HTERT RPE-1 (cell line): Measurements from ENCODE around the gene TSFM.

Source experiments
- in situ Hi-C: fragments of 300-500 bp; cut with MboI; formaldehyde crosslinking; loops from 4 replicates; pipeline ENCODE4 v1.14.3; 2020; ENCODE audit warnings: low sequenced_read_pairs

The TSFM gene

DNA sequence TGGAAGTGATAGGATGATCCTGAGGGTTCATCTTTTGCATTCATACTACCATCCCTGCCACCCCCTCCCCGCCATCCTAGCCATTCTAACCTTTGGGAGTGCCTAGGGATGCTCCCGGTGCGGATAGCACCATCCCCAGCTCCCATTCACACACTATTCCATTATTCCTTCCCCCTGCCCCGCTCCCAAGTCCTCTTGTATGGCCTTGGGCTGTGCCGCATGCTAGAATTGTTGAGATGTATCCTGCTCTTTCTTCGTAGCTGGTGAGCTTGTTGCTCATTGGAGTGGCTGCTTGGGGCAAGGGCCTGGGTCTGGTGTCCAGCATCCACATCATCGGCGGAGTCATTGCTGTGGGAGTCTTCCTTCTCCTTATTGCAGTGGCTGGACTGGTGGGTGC is 37.1 kb upstream of the TSFM start:
- in situ Hi-C loops = no loop called here

DNA sequence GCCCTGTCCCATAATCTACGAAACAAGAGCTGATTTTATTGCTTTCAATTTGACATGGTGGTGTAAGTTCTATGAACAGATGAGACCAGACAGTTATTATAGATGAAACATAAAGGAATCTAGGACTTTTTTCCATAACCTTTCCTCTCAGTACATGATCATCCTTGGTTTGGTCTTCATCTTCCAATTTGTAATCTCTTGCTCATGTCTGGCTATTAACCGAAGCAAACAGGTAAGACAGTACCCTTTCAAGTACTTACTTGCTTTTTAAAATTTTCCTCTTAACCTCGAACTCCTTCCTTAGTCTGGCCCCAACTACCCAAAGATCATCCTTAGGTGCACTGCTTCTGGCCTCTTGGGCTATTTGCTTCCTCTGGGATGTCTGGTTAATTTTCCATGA is 36.6 kb upstream of the TSFM start:
- in situ Hi-C loops = no loop called here

DNA sequence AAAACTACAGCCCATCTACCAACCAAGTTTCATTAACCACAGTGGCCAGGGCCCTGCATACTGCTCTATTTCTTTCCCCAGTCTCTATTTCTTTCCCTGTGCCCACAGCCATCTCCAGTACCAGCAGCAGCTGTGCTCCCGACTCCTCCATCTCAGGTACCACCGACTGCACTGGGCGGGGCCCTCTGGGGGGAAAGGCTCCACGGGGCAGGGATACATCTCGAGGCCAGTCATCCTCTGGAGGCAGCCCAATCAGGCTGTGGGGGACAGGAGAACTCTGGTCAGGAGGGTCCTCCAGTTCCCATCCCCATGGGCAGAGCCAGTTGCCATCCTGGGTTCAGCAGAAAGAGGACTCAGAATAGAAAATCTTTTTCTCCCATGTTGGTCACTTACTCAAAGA is 33.5 kb upstream of the TSFM start:
- in situ Hi-C loops = no loop called here

DNA sequence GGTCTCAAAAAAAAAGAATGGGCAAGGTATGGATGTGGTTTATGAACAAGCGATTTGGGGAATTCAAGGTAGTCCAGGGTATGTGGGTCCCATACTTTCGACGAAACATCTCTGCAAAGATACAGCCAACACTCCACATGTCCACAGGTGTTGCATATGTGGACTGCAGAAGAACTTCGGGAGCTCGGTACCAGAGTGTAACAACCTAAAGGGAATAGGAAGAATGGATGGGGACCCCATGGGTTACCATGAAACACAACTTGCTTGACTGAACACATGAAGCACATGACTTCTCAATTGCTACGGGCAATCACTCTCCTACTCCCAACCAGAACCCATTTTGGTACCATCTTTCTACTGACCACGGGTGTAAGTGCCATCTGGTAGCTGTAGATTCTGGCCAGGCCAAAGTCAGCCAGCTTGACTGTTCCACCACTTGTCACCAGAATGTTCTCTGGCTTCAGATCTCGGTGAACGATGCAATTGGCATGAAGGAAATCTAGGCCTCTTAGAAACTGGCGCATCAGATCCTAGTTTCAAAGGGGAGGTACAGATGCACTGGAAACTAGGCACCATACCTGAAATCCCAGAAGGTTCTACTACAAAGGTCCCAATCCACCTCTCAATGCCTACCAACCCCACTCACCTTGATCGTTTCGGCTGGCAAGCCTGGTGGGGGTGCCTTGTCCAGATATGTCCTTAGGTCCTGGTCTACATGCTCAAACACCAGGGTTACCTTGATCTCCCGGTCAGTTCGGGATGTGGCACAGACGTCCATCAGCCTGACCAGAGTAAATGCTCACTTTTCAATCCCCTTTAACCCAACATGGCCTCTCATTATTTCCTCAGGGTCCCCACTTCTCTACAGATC is 31.8 kb upstream of the TSFM start:
- in situ Hi-C loops = no loop called here

DNA sequence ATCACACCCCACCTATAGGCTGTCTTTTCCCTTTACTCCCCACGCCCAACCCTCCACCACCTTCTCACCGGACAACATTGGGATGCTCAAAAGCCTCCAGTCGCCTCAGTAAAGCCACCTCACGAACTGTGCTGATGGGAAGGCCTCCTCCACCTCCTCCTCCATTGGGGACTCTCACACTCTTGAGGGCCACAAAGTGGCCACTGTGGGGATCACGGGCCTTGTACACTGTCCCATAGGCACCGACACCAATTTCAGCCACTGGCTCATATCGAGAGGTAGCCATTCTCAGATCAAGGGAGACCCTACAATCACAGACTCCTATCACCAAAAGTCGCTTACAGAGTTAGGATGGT is 31.2 kb upstream of the TSFM start:
- in situ Hi-C loops = no loop called here

DNA sequence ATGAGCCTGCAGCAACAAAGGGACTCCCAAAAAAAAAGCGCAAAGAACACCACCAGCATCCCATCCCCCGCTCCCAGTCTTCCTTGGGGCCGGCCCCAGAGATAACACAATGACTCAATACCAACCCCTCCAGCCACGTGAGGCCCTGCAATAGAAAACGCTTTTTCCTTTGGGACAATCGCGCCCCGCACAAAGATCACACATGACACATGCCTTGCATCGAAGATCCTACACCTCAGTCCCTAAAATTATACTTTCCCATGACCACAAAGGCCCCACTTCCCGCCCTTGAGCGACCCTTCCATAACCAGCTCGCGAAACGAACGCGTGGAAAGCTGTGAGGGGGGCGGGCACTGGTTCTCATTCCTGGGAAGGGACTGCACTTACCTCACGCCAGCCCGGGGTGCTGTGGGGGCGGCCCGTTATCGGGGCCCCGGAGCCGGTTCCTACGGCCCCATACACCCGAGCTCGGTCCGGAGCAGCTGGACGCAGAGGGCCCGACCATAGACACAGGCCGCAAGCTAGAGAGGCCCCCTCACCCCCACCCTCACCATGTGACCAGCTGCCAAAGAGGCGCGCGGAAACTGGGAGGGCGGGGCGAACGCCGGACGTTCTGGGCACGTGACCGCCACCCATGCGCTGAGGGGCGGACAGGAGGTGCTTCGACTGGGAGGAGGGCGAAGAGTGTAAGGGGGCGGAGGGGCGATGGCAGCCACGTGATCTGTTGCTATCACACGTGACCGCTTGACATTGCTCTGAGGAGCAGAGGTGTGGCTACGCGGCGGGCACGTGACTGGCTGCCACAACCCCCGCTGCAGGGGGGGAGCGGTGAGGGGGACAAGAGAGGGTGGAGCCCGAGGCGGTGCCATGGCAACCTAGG is 30.6 kb upstream of the TSFM start, which contains the start of gene CDK4:
TSS of gene CDK4 (minus strand) at position 523 of the 880 bp plus-strand sequence. CDS start 593 bp downstream, outside the sequence.
- in situ Hi-C loops = no loop called here

DNA sequence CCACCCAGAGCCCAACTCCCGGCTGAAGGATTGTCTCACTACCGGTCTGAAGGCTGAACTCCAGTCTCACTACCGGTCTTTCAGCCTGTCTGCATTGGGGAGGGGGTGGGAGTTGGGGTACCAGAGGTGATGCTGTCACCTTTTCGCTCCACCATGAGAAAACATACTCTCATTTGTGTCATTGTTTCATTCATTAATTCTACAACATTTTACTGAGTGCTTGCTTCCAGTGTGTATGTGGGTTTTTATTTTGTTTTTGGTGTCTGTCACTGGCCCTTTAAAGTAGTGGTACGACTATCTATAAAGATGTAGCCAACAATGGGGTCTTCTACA is 30.0 kb upstream of the TSFM start:
- in situ Hi-C loops = no loop called here

DNA sequence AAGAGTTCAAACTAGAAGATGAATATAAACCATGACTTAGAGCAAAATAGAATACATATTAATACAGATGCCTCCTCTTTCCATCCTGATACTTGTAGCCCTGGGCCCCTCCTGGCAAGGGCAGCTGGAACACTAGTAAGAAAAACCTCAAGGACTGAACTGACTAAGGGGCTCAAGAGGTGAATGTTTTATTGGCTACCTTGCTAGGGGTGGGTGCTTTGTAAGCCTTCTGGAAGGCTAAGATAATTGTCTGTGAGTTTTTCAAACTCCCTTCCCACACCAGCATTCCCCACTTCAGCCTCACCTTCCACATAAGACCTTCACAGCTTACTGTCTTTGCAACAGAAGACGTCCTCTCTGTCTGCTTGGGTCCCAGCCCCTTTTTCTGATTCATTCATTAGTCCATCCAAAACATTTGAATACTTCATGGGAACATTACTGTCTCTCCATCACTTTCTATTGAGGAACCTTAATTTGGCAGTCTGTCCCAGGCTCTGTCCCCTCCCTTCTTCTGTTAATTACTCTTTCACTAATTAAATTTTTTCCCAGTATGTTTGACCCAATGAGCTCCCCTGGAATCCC is 28.7 kb upstream of the TSFM start:
- in situ Hi-C loops = no loop called here

DNA sequence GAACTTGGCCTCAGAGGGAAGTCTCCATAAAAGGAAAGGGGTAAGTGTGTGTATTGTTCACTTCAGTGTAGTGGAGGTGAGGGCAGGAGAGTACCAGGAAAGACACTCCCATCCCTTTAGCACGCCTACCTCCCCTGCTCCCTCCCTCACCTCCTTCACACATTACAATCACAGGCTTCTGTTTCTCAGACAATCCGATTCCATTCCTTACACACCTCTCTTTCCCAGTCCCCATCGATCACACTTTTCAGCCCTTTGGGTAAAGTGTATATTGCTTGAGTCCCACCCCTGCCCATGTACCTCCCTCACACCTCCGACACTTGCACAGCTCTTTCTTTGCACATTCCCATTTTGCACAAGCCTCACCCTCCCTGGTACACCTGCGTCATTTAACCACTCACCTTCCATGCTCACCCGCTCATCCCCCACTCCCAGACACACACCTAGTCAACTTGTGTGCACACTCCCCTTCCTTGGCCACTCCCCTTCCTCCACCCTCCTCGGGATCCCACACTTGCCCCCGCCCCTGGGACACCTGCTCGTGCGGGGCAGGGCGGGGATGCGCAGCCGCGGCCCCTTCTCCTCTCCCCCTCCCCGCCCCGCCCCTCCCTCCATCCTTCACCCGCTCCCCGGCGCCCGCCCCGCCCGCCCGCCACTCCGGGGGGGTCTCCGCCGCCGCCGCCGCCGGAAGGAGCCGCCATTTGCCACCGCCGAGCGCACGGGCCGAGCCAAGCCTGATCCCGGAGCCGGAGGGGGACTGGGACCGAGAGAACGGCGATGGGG is 28.0 kb upstream of the TSFM start, which contains the start of gene MARCHF9:
TSS of gene MARCHF9 (plus strand) at position 693 of the 783 bp plus-strand sequence. CDS start 426 bp downstream, outside the sequence.
- in situ Hi-C loops = no loop called here

DNA sequence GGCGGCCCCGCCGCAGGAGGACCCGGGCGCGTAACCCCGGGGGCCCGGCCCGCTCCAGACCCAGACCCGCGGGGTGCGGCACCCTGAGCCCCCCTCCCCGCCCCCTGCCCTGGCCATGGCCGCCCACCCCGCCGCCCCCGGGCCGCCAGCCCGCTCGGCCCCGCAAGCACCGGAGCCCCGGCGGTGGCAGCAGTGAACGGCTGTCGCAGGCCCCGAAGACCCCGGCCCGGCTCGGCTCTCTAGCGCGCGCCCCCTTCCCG is 27.5 kb upstream of the TSFM start:
- in situ Hi-C loops = no loop called here

DNA sequence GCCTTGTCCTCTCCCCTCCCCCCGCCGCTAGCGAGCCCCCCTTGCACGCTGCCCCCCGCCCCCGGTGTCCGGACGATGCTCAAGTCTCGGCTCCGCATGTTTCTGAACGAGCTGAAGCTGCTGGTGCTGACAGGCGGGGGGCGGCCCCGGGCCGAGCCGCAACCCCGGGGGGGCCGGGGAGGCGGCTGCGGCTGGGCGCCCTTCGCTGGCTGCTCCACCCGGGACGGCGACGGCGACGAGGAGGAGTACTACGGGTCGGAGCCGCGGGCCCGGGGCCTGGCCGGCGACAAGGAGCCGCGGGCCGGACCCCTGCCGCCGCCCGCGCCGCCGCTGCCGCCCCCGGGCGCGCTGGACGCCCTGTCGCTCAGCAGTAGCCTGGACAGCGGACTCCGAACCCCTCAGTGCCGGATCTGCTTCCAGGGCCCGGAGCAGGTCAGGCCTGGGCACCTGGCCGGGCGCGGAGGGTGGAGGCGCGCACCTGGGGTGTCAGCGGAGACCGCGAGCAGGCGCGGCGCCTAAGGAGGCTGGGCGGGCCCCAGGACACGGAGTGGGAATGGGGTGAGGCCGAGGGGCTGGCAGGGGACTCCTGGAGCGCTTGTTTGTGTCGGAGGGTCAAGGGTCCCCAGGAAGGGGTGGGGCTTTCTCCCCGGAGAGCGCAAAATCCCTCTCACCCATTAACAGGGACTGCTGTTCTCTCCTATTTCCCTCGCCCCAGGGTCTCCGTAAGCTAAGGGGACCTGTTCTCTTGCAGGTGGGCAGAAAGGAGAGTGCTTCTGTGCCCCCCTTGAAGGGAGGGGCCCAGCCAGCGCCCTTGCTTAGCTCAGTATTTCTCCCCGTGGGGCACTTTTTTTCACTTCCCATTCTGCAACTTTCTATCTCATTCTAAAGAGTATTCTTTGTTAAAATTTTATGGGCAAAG is 26.9 kb upstream of the TSFM start:
- in situ Hi-C loops = no loop called here

DNA sequence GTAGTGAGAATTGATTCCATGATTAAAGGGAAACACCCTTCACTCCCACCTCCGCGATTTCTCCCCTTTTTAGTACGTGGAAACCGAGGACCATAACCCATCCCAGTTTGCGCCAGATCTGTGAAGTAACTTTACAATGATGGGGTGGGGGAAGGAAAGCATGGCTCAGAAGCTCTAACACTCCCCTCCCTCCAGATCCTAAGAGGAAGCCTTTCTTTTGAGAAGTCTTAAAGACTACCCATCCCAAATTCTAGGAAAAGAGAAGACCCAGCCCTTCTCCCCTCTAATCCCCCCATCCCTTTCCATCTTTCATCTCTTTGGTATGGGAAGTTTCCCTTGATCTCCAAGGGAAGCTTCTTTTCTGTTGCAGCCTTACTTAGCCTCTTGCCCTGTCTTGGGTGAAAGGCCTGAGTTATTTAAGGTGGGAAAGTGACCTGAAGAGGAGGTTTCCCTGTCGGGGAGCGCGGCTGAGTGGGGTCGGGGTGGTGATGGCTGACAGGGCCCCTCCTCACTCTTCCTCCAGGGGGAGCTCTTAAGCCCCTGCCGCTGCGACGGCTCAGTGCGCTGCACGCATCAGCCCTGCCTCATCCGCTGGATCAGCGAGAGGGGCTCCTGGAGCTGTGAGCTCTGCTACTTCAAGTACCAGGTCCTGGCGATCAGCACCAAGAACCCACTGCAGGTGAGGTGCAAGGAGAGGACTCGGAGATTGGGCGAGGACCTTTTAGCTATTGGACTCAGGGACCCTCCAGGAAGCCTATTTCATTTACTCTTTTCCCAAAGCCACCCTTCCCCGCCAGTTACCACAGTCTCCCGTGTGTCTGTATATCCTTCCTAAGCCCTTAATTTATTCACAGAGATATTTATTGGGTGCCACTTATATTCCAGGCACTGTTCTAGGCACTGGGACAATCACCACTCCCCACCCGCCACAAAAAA is 25.9 kb upstream of the TSFM start:
- in situ Hi-C loops = no loop called here

DNA sequence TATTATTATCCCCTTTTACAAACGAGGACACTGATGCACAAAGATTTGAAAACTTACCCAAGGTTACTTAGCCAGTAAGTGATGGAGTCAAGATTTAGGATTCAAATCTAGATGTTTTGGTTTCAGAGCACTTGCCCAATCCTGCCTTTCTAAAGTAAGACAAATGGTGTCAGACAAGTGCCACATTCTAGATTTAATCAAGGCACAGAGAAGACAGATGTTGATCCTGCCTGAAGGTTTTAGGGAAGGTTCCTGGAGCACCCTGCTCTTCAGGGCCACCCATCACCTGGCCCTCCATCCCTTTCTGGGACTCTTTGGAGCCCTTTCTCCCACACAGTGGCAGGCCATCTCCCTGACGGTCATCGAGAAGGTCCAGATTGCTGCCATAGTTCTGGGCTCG is 24.8 kb upstream of the TSFM start:
- in situ Hi-C loops = no loop called here

DNA sequence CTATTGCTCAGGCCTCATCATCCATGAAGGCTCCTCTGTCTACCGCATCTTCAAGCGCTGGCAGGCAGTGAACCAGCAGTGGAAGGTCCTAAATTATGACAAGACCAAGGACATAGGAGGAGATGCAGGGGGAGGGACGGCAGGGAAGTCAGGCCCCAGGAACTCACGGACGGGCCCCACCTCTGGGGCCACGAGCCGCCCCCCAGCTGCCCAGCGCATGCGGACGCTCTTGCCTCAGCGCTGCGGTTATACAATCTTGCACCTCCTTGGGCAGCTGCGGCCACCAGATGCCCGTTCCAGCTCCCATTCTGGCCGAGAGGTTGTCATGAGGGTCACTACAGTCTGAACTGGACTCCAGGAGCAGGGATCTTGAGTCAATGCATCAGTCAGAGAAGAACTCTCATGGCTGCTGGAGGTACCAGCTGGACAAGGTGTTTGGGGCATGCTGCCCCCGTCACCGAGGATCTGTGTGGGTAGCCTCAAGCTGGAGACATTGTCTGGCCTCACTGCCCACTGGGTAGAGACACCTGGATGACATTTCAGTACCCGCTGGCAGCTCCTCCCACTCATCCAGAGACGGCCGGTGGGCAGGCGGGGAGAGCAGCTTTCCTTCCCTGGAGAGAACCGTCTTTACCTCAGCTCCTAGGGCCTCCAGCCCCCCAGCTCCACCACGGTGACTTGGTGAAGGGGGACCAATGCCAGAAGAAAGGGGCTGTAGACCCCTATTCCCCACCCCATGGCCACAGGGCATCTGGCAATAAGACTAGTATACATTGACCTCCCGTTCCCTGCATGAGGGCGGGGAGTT is 23.8 kb upstream of the TSFM start:
- in situ Hi-C loops = no loop called here

DNA sequence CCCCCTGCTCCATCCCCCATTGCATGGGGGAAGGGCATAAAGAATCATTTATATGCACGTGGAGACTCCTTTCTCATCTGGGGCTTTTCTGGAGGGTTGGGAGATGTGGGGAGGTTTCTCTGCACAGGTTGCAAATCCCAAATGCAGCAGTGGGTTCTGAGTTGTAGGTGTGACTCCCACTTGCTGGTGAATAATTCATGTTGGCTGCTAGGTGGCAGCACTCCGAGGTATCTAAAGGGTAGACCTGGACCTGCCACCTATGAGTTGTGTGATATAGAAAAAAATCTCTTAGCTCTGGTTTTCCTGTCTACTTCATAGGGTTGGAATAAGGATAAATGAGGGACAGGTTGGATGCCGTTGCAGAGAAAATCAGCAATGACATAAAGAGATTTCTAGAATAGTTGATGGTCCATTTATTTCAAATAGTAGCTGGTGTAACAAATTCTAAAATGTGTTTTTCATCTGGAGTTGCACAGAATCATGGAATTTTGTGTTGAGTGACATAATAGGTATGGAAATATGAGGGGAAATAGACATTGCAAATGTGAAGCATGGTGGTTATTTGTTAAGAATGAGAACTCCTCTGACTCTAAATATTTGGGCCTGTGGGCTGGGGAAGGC is 23.1 kb upstream of the TSFM start:
- in situ Hi-C loops = no loop called here

DNA sequence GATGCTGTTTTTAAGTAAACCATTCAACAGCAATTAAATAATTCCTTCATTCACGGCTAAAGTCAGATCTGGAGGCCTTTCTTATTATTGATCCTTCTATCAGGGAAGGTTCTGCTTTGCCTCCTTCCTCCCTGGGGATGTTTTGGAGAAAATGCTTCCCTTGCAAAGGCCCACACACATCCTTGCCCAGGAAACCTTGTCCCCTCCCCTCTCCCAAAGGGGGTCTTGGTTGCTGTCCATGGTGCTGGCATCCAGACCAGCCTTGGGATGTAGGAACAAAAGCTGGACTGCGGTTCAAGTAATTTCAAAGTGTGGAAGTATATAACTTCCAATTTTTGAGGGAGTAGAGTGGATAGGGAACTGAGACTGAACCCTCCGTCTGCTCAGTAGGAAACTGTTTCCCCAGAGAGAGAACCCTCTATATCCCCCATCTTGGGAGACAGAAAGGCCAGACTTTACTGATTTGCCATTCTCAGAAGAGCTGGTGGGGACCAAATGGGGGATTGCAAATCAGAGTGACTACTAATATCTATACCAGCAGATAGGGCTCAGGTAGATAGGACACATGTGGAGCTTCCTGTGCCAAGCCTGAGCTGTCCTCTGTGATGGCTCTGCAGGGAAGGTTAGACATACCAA is 22.1 kb upstream of the TSFM start:
- in situ Hi-C loops = no loop called here

DNA sequence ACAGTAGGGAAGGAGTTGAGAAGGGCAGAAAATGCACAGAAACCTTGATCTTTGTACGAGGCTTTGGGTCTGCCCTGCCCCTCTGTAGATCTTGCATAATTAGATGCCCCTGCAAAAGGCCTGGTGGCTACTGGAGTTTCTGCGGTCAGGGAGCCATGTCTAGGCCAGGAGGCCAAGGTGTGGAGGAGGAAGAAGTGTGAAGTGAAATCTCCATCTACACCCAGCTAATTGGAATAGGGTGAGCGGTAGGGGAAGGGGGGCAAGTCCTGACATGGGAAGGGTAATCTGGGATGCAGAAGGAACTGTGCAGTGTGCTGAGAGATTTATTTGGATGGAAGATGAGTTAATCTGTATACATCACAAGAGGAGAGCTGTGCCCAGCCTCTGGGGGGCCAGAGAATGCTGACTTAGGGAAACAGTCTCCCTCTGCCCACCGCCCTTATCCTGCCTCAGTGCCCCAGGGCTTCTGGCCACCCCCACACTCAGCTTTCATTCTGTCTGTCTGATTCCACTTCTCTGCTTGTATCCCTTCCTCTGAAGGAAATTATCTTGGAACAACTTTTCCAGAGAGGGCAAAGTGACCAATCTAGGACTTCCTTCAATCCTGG is 21.1 kb upstream of the TSFM start:
- in situ Hi-C loops = no loop called here
